MCF 10A (cell line): ENCODE results near the gene NPC1L1. TPM values are rescaled to one million over a fixed set of nuclear protein-coding genes. Genes with fewer than 3 reads are reported as not detected.

ENCODE experiments used
- BruUV-seq: library from RNA; stranded (reverse); fragments of 400-500 nt; replicated peaks from 2 replicates; lab custom pipeline; 2021; lab: Mats Ljungman, UMichigan
- CTCF ChIA-PET: fragments of 300-600 bp; sonication (Branson Sonifier 250); formaldehyde crosslinking; extraction: SDS; loops from one replicate; lab custom pipeline; 2021; ENCODE audit warnings: antibody characterized with exemption, inconsistent platforms; lab: Yijun Ruan, JAX
- POLR2A ChIA-PET: fragments of 300-600, 350-650 bp; sonication (Branson Sonifier 250); formaldehyde crosslinking; extraction: SDS; loops from one replicate; lab custom pipeline; 2020; ENCODE audit warnings: antibody characterized with exemption, inconsistent platforms; lab: Yijun Ruan, JAX
- DNase-seq: peaks from one replicate; pipeline ENCODE4 v3.0.0-alpha.2; 2018; ENCODE audit not compliant: unreplicated experiment
- H3K27ac Mint-ChIP-seq: one replicate; pipeline ENCODE4 v1.8.0; 2022; ENCODE audit warnings: mild to moderate bottlenecking, low read depth, mixed read lengths; ENCODE audit not compliant: unreplicated experiment
- H3K27me3 Mint-ChIP-seq: one replicate; pipeline ENCODE4 v1.8.0; 2022; ENCODE audit warnings: mixed read lengths; ENCODE audit not compliant: insufficient read depth, unreplicated experiment
- H3K36me3 Mint-ChIP-seq: one replicate; pipeline ENCODE4 v1.8.0; 2022; ENCODE audit warnings: mild to moderate bottlenecking, moderate library complexity, mixed read lengths; ENCODE audit not compliant: insufficient read depth, unreplicated experiment
- H3K4me1 Mint-ChIP-seq: one replicate; pipeline ENCODE4 v1.8.0; 2022; ENCODE audit warnings: mixed read lengths; ENCODE audit not compliant: insufficient read depth, unreplicated experiment
- H3K4me3 Mint-ChIP-seq: one replicate; pipeline ENCODE4 v1.8.0; 2022; ENCODE audit warnings: mild to moderate bottlenecking, moderate library complexity, mixed read lengths; ENCODE audit not compliant: unreplicated experiment
- H3K9me3 Mint-ChIP-seq: one replicate; pipeline ENCODE4 v1.8.0; 2022; ENCODE audit warnings: mixed read lengths; ENCODE audit not compliant: unreplicated experiment
- CTCF ChIP-seq: fragments of 200-600 bp; IDR thresholded peaks from one replicate; pipeline ENCODE4 v1.8.0; 2022; ENCODE audit warnings: antibody characterized with exemption, mild to moderate bottlenecking; ENCODE audit not compliant: unreplicated experiment
- intact Hi-C: fragments of 100-400 bp; cut with micrococcal nuclease; formaldehyde crosslinking; loops from 2 replicates; pipeline ENCODE4 v1.14.1; 2022
- total RNA-seq: library from RNA; stranded (reverse); gene quantifications from 2 replicates; pipeline ENCODE4 v1.2.3, GENCODE V29; 2022

Gene NPC1L1
- total RNA-seq, 1 experiment from 2014 or later = 0.07 TPM

DNA sequence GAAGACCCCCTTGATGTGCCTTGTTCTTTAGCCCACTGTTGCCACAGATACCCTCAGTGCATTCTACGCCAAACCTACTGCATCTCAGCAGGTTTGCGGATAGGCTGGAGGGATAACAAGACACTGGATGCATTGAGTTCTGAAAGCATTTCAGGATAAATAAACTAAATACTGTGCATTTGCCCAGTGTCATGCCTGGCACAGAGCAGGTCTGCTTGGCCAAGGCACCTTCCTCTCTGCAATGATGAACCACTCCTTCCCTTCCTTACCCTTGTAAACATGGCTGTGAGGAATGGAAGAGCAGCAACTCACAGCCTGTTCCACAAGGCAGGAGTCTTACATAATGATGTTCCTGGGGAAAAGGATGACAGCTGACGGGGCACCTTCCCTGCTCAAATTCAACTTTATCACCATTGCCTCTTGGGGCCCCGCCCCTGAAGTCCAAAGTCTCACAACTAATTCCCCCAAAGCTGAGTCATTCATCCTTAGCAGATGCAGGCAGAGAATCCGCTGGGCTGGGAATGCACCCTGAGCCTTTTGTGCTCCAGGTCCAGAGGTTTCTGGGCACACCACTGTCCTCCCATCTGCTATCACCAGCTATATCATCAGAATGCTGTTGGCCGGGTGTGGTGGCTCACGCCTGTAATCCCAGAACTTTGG, 21.0 kb upstream of the NPC1L1 start:
- intact Hi-C loops = no loop called here
- peaks cover 16% of the 10 kb centered on the region for H3K4me1 Mint-ChIP-seq
- ChIA-PET POLR2A (interaction anchor here (0.6 to 6.7 kb wide), 5 partner anchors 11 to 193 kb away, joined by 3 to 55 read pairs (median 3); partner anchors contain the start of genes DDX56 and NUDCD3), CTCF (interaction anchor here (0.6 to 4.3 kb wide), 3 partner anchors 12 to 321 kb away, joined by 3 to 23 read pairs (median 9); partner anchors contain the start of gene DDX56)
- TF ChIP-seq CTCF = no peak
- H3K27me3 Mint-ChIP-seq = no peaks in the 10 kb centered on the region
- H3K9me3 Mint-ChIP-seq = no peaks in the 10 kb centered on the region
- no TSS peak for BruUV-seq
- H3K36me3 Mint-ChIP-seq = peaks cover 26% of the 10 kb centered on the region
- no peak overlapping the region for H3K4me3 Mint-ChIP-seq
- DNase-seq = peak; percentile 79
- no peak overlapping the region for H3K27ac Mint-ChIP-seq

DNA sequence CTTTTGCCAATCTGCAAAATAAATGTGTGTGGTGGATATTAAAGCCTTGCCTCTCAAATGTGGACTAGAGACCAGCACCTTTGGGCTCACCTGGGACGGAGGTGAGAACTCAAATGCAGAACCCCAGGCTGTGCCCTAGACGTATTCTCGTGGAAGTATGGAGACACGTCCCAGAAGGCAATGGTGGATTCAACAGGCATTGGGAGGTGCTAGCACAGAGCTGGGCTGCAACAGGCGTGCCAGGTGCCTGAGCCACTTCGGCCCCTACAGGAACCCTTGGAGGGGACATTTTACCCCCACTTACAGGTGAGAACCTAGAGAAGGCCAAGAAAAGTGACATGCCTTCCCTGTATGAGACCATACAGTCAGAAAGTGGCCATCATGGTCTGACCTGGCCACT, 20.4 kb upstream of the NPC1L1 start:
- intact Hi-C loops = no loop called here
- peaks cover 22% of the 10 kb centered on the region for H3K36me3 Mint-ChIP-seq
- no TSS peak for BruUV-seq
- peaks cover 16% of the 10 kb centered on the region for H3K4me1 Mint-ChIP-seq
- CTCF ChIA-PET = interaction anchor here (0.6 to 2.3 kb wide), 3 partner anchors 8 to 321 kb away, joined by 3 to 9 read pairs (median 3); no protein-coding TSS in a partner anchor
- DNase-seq = no peak
- POLR2A ChIA-PET = interaction anchor here (0.7 to 6.7 kb wide), 4 partner anchors 9 to 18 kb away, joined by 3 to 55 read pairs (median 8); partner anchors contain the start of gene DDX56
- no peak overlapping the region for H3K4me3 Mint-ChIP-seq
- H3K27me3 Mint-ChIP-seq = no peaks in the 10 kb centered on the region
- no peaks in the 10 kb centered on the region for H3K9me3 Mint-ChIP-seq
- H3K27ac Mint-ChIP-seq = no peak overlapping the region
- TF ChIP-seq CTCF = no peak

GRCh38 chr7:44559485-44559884, 18.4 kb upstream of the NPC1L1 start:
- no peak for TF ChIP-seq CTCF
- no TSS peak for BruUV-seq
- H3K4me3 Mint-ChIP-seq = no peak overlapping the region
- H3K9me3 Mint-ChIP-seq = no peaks in the 10 kb centered on the region
- ChIA-PET POLR2A (interaction anchor here (1.3 to 6.7 kb wide), 3 partner anchors 14 to 68 kb away, joined by 5 to 55 read pairs (median 12); partner anchors contain the start of gene DDX56), CTCF (interaction anchor here (0.6 kb wide), 1 partner anchor 484 kb away, joined by 4 read pairs; no protein-coding TSS in a partner anchor)
- intact Hi-C loops = no loop called here
- peaks cover 6% of the 10 kb centered on the region for H3K36me3 Mint-ChIP-seq
- no peaks in the 10 kb centered on the region for H3K27me3 Mint-ChIP-seq
- DNase-seq = no peak
- H3K27ac Mint-ChIP-seq = no peak overlapping the region
- peaks cover 9% of the 10 kb centered on the region for H3K4me1 Mint-ChIP-seq

DNA sequence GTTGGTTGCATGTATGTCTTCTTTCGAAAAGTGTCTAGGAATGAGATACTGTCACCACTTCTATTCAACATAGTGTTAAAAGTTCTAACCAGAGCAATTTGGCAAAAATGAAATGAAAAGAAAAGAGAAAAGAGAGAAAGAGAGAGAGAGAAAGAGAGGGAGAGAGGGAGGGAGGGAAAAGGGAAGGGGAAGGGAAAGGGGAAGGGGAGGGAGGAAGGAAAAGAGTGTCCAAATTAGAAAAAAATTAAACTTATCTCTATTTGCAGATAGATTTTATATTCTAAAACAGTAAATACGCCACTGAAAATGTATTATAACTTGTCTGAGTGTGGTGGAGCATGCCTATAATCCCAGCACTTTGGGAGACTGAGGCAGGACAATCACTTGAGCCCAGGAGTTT, 16.4 kb upstream of the NPC1L1 start:
- POLR2A ChIA-PET = interaction anchor here (0.5 kb wide), 1 partner anchor 11 kb away, joined by 3 read pairs; no protein-coding TSS in a partner anchor
- Mint-ChIP-seq H3K27me3 (no peaks in the 10 kb centered on the region), H3K36me3 (no peaks in the 10 kb centered on the region), H3K4me3 (no peak overlapping the region), H3K9me3 (no peaks in the 10 kb centered on the region), H3K4me1 (peaks cover 5% of the 10 kb centered on the region), H3K27ac (no peak overlapping the region)
- intact Hi-C loops = no loop called here
- BruUV-seq = no TSS peak
- DNase-seq = no peak
- CTCF ChIA-PET = interaction anchor here (1.0 to 1.9 kb wide), 2 partner anchors 8 kb away, joined by 3 to 12 read pairs; no protein-coding TSS in a partner anchor
- TF ChIP-seq CTCF = no peak
